CD4-positive, alpha-beta T cell (primary cell): ENCODE results near the gene DMRT3. TPM values are rescaled to one million over a fixed set of nuclear protein-coding genes. Genes with fewer than 3 reads are reported as not detected.

Experiments used
- ATAC-seq: fragments of 200-7000 bp; cut with Tn5 transposase; one replicate; pipeline ENCODE4 v1.10.0; 2022; ENCODE audit warnings: mild to moderate bottlenecking; ENCODE audit not compliant: poor library complexity
- CTCF ChIA-PET: fragments of 350-600 bp; sonication (Branson Sonifier 250); formaldehyde crosslinking; loops from one replicate; lab custom pipeline; 2021; ENCODE audit warnings: antibody characterized with exemption, inconsistent platforms; lab: Charles Lee
- POLR2A ChIA-PET: fragments of 350-600 bp; sonication (Branson Sonifier 250); formaldehyde crosslinking; loops from one replicate; lab custom pipeline; 2021; ENCODE audit warnings: antibody characterized with exemption, inconsistent platforms; lab: Charles Lee
- DNase-seq, 14 experiments: peaks; one replicate each; pipeline ENCODE4 v3.0.0-alpha.2; 2013 to 2020; ENCODE audit warnings: mixed read lengths in 2 of 14
- H3K27ac ChIP-seq, 2 donors: one replicate each; pipeline versions ENCODE4 v1.5.1 to v1.7.0; 2013; ENCODE audit warnings: low read length in 2 of 2, low read depth in 1 of 2, mild to moderate bottlenecking in 1 of 2
- H3K27me3 ChIP-seq, 2 experiments: 1 replicate in 1 of 2; 2 replicates in 1 of 2; pipeline versions ENCODE4 v1.6.1 to v1.7.0; 2013; ENCODE audit warnings: low read length in 2 of 2, control low read depth in 1 of 2, mild to moderate bottlenecking in 1 of 2, moderate library complexity in 1 of 2; ENCODE audit not compliant: insufficient read depth in 2 of 2, control insufficient read depth in 1 of 2
- H3K36me3 ChIP-seq: one replicate; pipeline ENCODE4 v1.6.1; 2013; ENCODE audit warnings: low read length, control low read depth; ENCODE audit not compliant: insufficient read depth
- H3K4me1 ChIP-seq: one replicate; pipeline ENCODE4 v1.6.1; 2013; ENCODE audit warnings: low read length, control low read depth; ENCODE audit not compliant: insufficient read depth
- H3K4me3 ChIP-seq: one replicate; pipeline ENCODE4 v1.5.1; 2013; ENCODE audit warnings: mild to moderate bottlenecking, low read length, moderate library complexity
- H3K9me3 ChIP-seq, 2 experiments: 1 replicate in 1 of 2; 2 replicates in 1 of 2; pipeline versions ENCODE4 v1.6.1 to v1.7.0; 2013; ENCODE audit warnings: low read length in 2 of 2, mild to moderate bottlenecking in 2 of 2, control low read depth in 1 of 2, moderate library complexity in 1 of 2; ENCODE audit not compliant: control insufficient read depth in 1 of 2, insufficient read depth in 1 of 2
- H3K27ac Mint-ChIP-seq: one replicate; pipeline ENCODE4 v1.8.0; 2020; ENCODE audit warnings: mixed read lengths
- H3K27me3 Mint-ChIP-seq: one replicate; pipeline ENCODE4 v1.8.0; 2021; ENCODE audit warnings: mixed read lengths
- H3K36me3 Mint-ChIP-seq: one replicate; pipeline ENCODE4 v1.8.0; 2021; ENCODE audit warnings: low read depth, mixed read lengths
- H3K4me1 Mint-ChIP-seq: one replicate; pipeline ENCODE4 v1.8.0; 2021; ENCODE audit warnings: low read depth, mixed read lengths
- H3K4me3 Mint-ChIP-seq: one replicate; pipeline ENCODE4 v1.8.0; 2020; ENCODE audit warnings: mild to moderate bottlenecking, mixed read lengths
- H3K9me3 Mint-ChIP-seq: one replicate; pipeline ENCODE4 v1.8.0; 2020; ENCODE audit warnings: mixed read lengths
- intact Hi-C, 2 experiments: fragments of 100-400 bp; cut with DNase I in 1 of 2; cut with micrococcal nuclease in 1 of 2; formaldehyde crosslinking; loops; one replicate each; pipeline versions ENCODE4 v1.15.1 to v1.9.0; 2023 to 2025; cut with DNase I, micrococcal nuclease
- total RNA-seq, 174 experiments: library from RNA in 2 of 174; stranded (reverse) in 2 of 174; gene quantifications; one replicate each; pipeline ENCODE4 v1.2.3 and lab custom pipeline; 2021 to 2026
- TF ChIP-seq, protein P1 (sequence below): fragments of 200-600 bp; IDR thresholded peaks from one replicate; pipeline ENCODE4 v1.8.0; 2022; ENCODE audit warnings: antibody characterized with exemption, mild to moderate bottlenecking

DMRT3 gene
- total RNA-seq, 2 experiments from 2014 or later, result not detected

DNA sequence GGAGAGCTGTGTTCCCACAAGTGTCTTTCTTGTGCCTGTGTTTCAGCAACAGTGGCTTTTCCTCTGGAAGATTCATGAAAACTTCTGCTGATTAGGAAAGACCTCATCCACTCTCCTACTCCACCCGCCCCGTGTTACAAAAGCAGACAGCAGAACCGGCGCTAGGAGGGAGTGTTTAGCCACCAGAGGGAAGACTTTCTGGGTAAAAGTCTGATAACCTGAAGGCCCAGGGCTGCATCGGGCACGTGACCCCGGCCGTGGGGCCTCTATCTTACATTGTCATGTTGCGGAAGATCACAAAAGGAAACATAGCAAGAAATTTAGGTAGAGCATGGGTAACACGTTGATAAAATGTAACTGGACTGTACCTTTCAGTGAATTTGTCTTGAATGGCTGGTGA lies 41.7 kb downstream of the DMRT3 start:
- H3K9me3 ChIP-seq, result peaks cover 4 to 5% of the 10 kb centered on the region in 2 experiments
- H3K9me3 Mint-ChIP-seq, result no peaks in the 10 kb centered on the region
- TF ChIP-seq, protein P1, sequence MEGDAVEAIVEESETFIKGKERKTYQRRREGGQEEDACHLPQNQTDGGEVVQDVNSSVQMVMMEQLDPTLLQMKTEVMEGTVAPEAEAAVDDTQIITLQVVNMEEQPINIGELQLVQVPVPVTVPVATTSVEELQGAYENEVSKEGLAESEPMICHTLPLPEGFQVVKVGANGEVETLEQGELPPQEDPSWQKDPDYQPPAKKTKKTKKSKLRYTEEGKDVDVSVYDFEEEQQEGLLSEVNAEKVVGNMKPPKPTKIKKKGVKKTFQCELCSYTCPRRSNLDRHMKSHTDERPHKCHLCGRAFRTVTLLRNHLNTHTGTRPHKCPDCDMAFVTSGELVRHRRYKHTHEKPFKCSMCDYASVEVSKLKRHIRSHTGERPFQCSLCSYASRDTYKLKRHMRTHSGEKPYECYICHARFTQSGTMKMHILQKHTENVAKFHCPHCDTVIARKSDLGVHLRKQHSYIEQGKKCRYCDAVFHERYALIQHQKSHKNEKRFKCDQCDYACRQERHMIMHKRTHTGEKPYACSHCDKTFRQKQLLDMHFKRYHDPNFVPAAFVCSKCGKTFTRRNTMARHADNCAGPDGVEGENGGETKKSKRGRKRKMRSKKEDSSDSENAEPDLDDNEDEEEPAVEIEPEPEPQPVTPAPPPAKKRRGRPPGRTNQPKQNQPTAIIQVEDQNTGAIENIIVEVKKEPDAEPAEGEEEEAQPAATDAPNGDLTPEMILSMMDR, result no peak
- H3K36me3 Mint-ChIP-seq, result no peaks in the 10 kb centered on the region
- H3K27me3 ChIP-seq, result peaks cover 0 to 30% of the 10 kb centered on the region in 2 experiments
- ChIA-PET POLR2A (no interaction called here), CTCF (no interaction called here)
- no peak overlapping the region for H3K27ac ChIP-seq
- H3K27me3 Mint-ChIP-seq, result peaks cover 46% of the 10 kb centered on the region
- no peak overlapping the region for H3K27ac Mint-ChIP-seq
- intact Hi-C loops, result no loop called here
- no peak overlapping the region for H3K4me3 Mint-ChIP-seq
- peak in 3 of 14 experiments; percentile 18 to 33 (median 29) for DNase-seq
- no peaks in the 10 kb centered on the region for H3K4me1 Mint-ChIP-seq
- no peaks in the 10 kb centered on the region for H3K36me3 ChIP-seq
- no peaks in the 10 kb centered on the region for H3K4me1 ChIP-seq
- no peak overlapping the region for H3K4me3 ChIP-seq
- no peak for ATAC-seq

DNA sequence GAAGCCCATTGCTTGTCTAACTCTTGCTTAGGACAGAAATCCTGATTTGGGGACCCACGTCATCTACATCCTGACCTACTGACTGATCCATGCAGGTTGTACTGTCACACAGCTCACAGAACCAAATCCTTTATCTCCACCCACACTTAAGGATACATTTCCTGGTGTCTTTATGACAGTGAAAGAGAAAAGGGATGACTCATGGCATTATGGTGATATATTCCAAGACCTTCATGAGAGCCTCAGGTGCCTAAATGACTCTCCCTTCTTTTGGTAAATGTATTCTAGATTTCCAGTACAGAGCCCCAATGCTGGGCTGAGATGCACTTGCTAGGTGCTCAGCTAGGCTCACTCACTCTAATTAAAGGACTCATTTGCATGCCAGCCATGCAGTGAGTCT lies 47.7 kb downstream of the DMRT3 start:
- H3K27me3 Mint-ChIP-seq, result peaks cover 51% of the 10 kb centered on the region
- TF ChIP-seq, protein P1, result no peak
- H3K27me3 ChIP-seq, result peaks cover 4 to 30% of the 10 kb centered on the region in 2 experiments
- H3K36me3 Mint-ChIP-seq, result no peaks in the 10 kb centered on the region
- H3K27ac ChIP-seq, result no peak overlapping the region
- no peaks in the 10 kb centered on the region for H3K4me1 ChIP-seq
- no peaks in the 10 kb centered on the region for H3K36me3 ChIP-seq
- intact Hi-C loops, result no loop called here
- no peaks in the 10 kb centered on the region for H3K4me1 Mint-ChIP-seq
- ChIA-PET CTCF (no interaction called here), POLR2A (no interaction called here)
- H3K27ac Mint-ChIP-seq, result no peak overlapping the region
- peaks cover 5 to 11% of the 10 kb centered on the region in 2 experiments for H3K9me3 ChIP-seq
- no peak overlapping the region for H3K4me3 ChIP-seq
- H3K4me3 Mint-ChIP-seq, result no peak overlapping the region
- no peak for ATAC-seq
- no peaks in the 10 kb centered on the region for H3K9me3 Mint-ChIP-seq
- DNase-seq, result no peak

DNA sequence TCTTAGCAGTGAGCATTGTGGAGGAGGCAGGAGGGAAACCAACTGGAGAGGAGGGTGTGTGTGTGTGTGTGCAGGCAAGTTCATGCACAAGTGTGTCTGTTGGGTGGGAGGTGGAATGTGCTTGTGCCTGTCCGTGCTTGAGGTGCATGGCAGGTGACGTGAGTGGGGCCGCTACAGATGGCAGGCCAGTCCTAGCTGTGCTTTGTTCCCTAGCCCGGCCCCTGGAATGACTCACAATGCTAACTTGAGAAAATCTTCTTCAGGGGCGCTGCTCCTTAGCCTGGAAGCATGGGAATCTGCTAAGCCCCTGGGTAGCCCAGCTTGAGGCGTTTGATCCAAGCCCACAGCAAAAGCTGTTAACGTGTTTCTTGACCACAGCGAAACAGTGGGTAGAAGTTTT lies 48.7 kb downstream of the DMRT3 start:
- H3K4me1 ChIP-seq, result no peaks in the 10 kb centered on the region
- H3K27ac ChIP-seq, result no peak overlapping the region
- no peak overlapping the region for H3K4me3 Mint-ChIP-seq
- POLR2A ChIA-PET, result no interaction called here
- ATAC-seq (no peak), DNase-seq (no peak)
- no peaks in the 10 kb centered on the region for H3K9me3 Mint-ChIP-seq
- no peak overlapping the region for H3K4me3 ChIP-seq
- peaks cover 4 to 28% of the 10 kb centered on the region in 2 experiments for H3K27me3 ChIP-seq
- H3K27me3 Mint-ChIP-seq, result peaks cover 52% of the 10 kb centered on the region
- intact Hi-C loops, result no loop called here
- peaks cover 5 to 11% of the 10 kb centered on the region in 2 experiments for H3K9me3 ChIP-seq
- TF ChIP-seq, protein P1, result no peak
- CTCF ChIA-PET, result no interaction called here
- H3K4me1 Mint-ChIP-seq, result no peaks in the 10 kb centered on the region
- H3K36me3 Mint-ChIP-seq, result no peaks in the 10 kb centered on the region
- no peaks in the 10 kb centered on the region for H3K36me3 ChIP-seq
- no peak overlapping the region for H3K27ac Mint-ChIP-seq
